ENCODE measurements around the gene CUEDC1.
A peak's percentile ranks its signal among the peaks of the same experiment; 100 is the strongest.
"Not testable (repeated sequence)": the region's sequence is repeated elsewhere in the genome, so short reads cannot be mapped to it uniquely, and the experiment has no call there.

CUEDC1 gene

GRCh38 chr17:57856792-57857620 is 98.2 kb downstream of the CUEDC1 start:
- DNase-seq, result no peak

- no peak for DNase-seq
These were observed 99.7 kb downstream of the CUEDC1 start for GRCh38 chr17:57855391-57856035.

GRCh38 chr17:57853695-57854094 is 101.5 kb downstream of the CUEDC1 start:
- DNase-seq, result no peak

GRCh38 chr17:57852955-57853328 is 102.3 kb downstream of the CUEDC1 start:
- no peak for DNase-seq

GRCh38 chr17:57852092-57852954 is 102.9 kb downstream of the CUEDC1 start:
- no peak for DNase-seq

- peak; percentile 98 for DNase-seq
These were observed 105.1 kb downstream of the CUEDC1 start, which contains the start of gene MRPS23 for GRCh38 chr17:57849874-57850754. Gene MRPS23, minus strand, starts transcription at chr17:57850044. Its CDS starts 34 bp downstream, at chr17:57850010.

GRCh38 chr17:57849163-57849873 is 105.9 kb downstream of the CUEDC1 start:
- DNase-seq, result no peak

- not testable (repeated sequence) for DNase-seq
These were observed 108.9 kb downstream of the CUEDC1 start for GRCh38 chr17:57846056-57846945.

GRCh38 chr17:57842280-57842679 is 112.9 kb downstream of the CUEDC1 start:
- DNase-seq, result no peak

- DNase-seq, result no peak
These were observed 115.7 kb downstream of the CUEDC1 start for GRCh38 chr17:57839571-57839923.

GRCh38 chr17:57838857-57839570 is 116.2 kb downstream of the CUEDC1 start:
- no peak for DNase-seq

- no peak for DNase-seq
These were observed 116.8 kb downstream of the CUEDC1 start for GRCh38 chr17:57838453-57838852.

- no peak for DNase-seq
These were observed 119.8 kb downstream of the CUEDC1 start for GRCh38 chr17:57835333-57835900.

GRCh38 chr17:57834146-57834741 is 121.0 kb downstream of the CUEDC1 start:
- no peak for DNase-seq

- DNase-seq, result peak; percentile 87
These were observed 121.9 kb downstream of the CUEDC1 start for GRCh38 chr17:57833179-57833939.

GRCh38 chr17:57832314-57833178 is 122.7 kb downstream of the CUEDC1 start:
- no peak for DNase-seq

GRCh38 chr17:57830880-57831279 is 124.3 kb downstream of the CUEDC1 start:
- no peak for DNase-seq
